ENCODE measurements around the gene OXGR1. TPM values are rescaled to one million over a fixed set of nuclear protein-coding genes. Genes with fewer than 3 reads are reported as not detected.

OXGR1 gene
- total RNA-seq, 1 experiment from 2014 or later = not detected

DNA sequence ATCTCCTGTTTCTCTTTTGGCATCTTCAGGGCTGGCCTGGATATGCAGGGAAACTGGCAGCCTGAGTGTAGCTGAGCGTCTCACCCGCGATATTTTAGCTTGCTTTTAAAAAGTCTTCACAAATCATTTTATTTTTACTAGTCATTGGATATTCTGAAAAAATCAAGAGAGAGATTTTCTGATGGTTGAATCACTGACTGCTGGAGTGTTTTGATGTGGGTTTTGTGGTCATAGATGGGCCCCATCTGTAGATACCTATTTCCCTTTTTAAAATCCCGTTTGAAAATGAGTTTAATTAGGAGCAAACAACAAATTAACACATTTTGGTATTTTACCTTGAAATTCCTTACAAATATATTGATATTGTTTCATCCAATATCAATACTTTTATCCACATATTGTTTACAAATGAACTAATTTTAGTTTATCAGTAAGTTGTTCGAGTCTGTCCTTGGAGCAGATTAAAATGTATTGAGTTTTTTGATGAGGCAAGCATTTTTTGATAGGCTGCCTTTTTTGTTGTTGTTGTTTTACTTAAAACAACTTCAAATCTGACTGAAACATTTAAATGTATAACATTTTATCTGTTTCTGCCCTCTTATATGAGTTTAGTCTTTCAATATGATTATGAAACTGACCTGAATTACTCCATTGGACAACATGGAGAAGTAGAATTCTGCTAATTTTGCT lies 21.5 kb upstream of the OXGR1 start:
- no peaks in the 10 kb centered on the region for H3K27me3 ChIP-seq (ENCODE audit: insufficient read depth, low read length)
- no peak overlapping the region for H3K4ac ChIP-seq (ENCODE audit: low read depth, low read length)
- H4K5ac ChIP-seq (ENCODE audit: insufficient read length, low read depth, low read length) = no peak overlapping the region
- no peaks in the 10 kb centered on the region for H3K9me3 ChIP-seq (ENCODE audit: control insufficient read depth, low read depth, low read length)
- no peak overlapping the region for H4K91ac ChIP-seq (ENCODE audit: insufficient read length, low read depth, low read length)
- no peak overlapping the region for H2BK15ac ChIP-seq (ENCODE audit: low read depth, low read length)
- H3K27ac Mint-ChIP-seq = no peak overlapping the region
- H2BK120ac ChIP-seq (ENCODE audit: low read depth, low read length, poor library complexity, severe bottlenecking) = no peak overlapping the region
- no peak overlapping the region for H2BK12ac ChIP-seq (ENCODE audit: insufficient read length, low read depth, low read length)
- no peaks in the 10 kb centered on the region for H3K4me1 ChIP-seq (ENCODE audit: insufficient read depth, low read length)
- H3K79me1 ChIP-seq (ENCODE audit: insufficient read depth, low read depth, low read length, poor library complexity, severe bottlenecking) = no peaks in the 10 kb centered on the region
- H3T11ph ChIP-seq (ENCODE audit: low read length) = no peak overlapping the region
- peaks cover 1 to 6% of the 10 kb centered on the region in 2 experiments for H3K4me1 Mint-ChIP-seq
- H2BK20ac ChIP-seq (ENCODE audit: low read depth, low read length, poor library complexity, severe bottlenecking) = no peak overlapping the region
- no peaks in the 10 kb centered on the region for H3K23me2 ChIP-seq (ENCODE audit: insufficient read length, low read depth, low read length, poor library complexity, severe bottlenecking)
- H3K56ac ChIP-seq (ENCODE audit: insufficient read length, low read depth, low read length) = no peak overlapping the region
- no peaks in the 10 kb centered on the region for H3K79me2 ChIP-seq (ENCODE audit: insufficient read depth, low read length)
- no peaks in the 10 kb centered on the region for H3K9me3 Mint-ChIP-seq
- peaks cover 55% of the 10 kb centered on the region for H3K27me3 Mint-ChIP-seq (ENCODE audit: low read depth)
- no peak overlapping the region for H2BK5ac ChIP-seq (ENCODE audit: insufficient read length, low read length)
- H2AFZ ChIP-seq (ENCODE audit: low read length) = no peak overlapping the region
- H3K4me3 Mint-ChIP-seq = no peak overlapping the region
- no peak for DNase-seq
- WGBS (ENCODE audit: extremely low coverage, insufficient read length, low lambda C conversion rate) = no CpG with 5 or more reads among the region's 5 CpGs
- no peak overlapping the region for H3K23ac ChIP-seq (ENCODE audit: insufficient read length, low read depth, low read length)
- no peaks in the 10 kb centered on the region for H3K36me3 Mint-ChIP-seq (ENCODE audit: insufficient read depth in 1 of 3, low read depth in 3 of 3)
- H4K20me1 ChIP-seq (ENCODE audit: control insufficient read depth, insufficient read depth, insufficient read length) = no peaks in the 10 kb centered on the region
- H3K27ac ChIP-seq (ENCODE audit: insufficient read length, low read depth, low read length) = no peak overlapping the region
- H3K9ac ChIP-seq (ENCODE audit: extremely low read depth, insufficient read length, low read length) = no peak overlapping the region
- TF ChIP-seq, protein P1, sequence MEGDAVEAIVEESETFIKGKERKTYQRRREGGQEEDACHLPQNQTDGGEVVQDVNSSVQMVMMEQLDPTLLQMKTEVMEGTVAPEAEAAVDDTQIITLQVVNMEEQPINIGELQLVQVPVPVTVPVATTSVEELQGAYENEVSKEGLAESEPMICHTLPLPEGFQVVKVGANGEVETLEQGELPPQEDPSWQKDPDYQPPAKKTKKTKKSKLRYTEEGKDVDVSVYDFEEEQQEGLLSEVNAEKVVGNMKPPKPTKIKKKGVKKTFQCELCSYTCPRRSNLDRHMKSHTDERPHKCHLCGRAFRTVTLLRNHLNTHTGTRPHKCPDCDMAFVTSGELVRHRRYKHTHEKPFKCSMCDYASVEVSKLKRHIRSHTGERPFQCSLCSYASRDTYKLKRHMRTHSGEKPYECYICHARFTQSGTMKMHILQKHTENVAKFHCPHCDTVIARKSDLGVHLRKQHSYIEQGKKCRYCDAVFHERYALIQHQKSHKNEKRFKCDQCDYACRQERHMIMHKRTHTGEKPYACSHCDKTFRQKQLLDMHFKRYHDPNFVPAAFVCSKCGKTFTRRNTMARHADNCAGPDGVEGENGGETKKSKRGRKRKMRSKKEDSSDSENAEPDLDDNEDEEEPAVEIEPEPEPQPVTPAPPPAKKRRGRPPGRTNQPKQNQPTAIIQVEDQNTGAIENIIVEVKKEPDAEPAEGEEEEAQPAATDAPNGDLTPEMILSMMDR (conservative IDR thresholded peaks at IDR 0.05) = no peak
- no peak overlapping the region for H2AK5ac ChIP-seq (ENCODE audit: insufficient read length, low read length)
- no peak overlapping the region for H3K14ac ChIP-seq (ENCODE audit: insufficient read depth, low read length)
- no peak overlapping the region for H3K4me2 ChIP-seq (ENCODE audit: insufficient read depth, insufficient read length, low read length)
- no peak overlapping the region for H3K18ac ChIP-seq (ENCODE audit: insufficient read length, low read depth, low read length)
- H4K8ac ChIP-seq (replicated peaks; ENCODE audit: insufficient read length, low read depth, low read length) = no peak overlapping the region

All from H9 (cell line).